ENCODE data around the gene CALML5. TPM values are rescaled to one million over a fixed set of nuclear protein-coding genes. Genes with fewer than 3 reads are reported as not detected.

The CALML5 gene
- total and polyA plus RNA-seq, 2 of the 4 experiments (the other 2 are of a cell fraction): not detected

DNA sequence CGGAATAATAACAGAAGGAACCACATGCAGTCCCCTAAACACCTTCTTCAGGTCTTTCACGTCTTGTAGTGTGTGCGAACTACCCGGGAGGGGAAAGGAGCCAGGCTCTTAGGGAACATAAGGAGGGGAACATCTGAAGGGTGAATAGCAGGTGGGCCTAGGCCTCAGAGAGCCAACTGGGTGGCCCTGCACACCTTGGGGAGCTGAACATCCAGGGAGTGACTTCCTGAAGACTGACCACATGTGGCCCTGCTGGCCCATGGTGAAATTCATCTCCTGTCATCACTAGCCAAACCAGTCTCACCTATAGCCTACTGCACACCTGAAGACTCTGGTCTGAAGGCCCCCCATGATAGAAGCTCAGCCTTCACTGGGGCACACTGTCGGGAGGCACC is 31.0 kb upstream of the CALML5 start:
- in situ Hi-C loops (cut with MboI; ENCODE audit: low sequenced_read_pairs): no loop called here
- no peak overlapping the region for H3K4me2 ChIP-seq (ENCODE audit: low read depth, low read length)
- H3K9me1 ChIP-seq (ENCODE audit: insufficient read depth, low read length): no peaks in the 10 kb centered on the region
- no peak overlapping the region for H4K91ac ChIP-seq (ENCODE audit: insufficient read depth, low read depth, low read length)
- WGBS, 2 experiments (ENCODE audit: extremely low coverage in 2 of 2, insufficient read length in 1 of 2): 67% methylated on average over 1 of the region's 5 CpGs; no CpG with 5 or more reads in 1 of the 2 experiments
- no peaks in the 10 kb centered on the region for H3K36me3 ChIP-seq (ENCODE audit: control insufficient read depth, insufficient read depth, low read length)
- no peaks in the 10 kb centered on the region for H4K20me1 ChIP-seq (ENCODE audit: insufficient read depth, low read length)
- no peak overlapping the region for H3K4me3 ChIP-seq (ENCODE audit: insufficient read depth, low read depth, low read length)
- H2AK9ac ChIP-seq (replicated peaks; ENCODE audit: low read depth, low read length, poor library complexity): no peak overlapping the region
- H3K18ac ChIP-seq (ENCODE audit: low read depth, low read length): no peak overlapping the region
- intact Hi-C loops (cut with micrococcal nuclease): no loop called here
- H3K56ac ChIP-seq (ENCODE audit: extremely low read depth, insufficient read depth, low read length): no peak overlapping the region
- peaks cover 2% of the 10 kb centered on the region; the same call in 1 of the 2 replicates for H3K27me3 ChIP-seq (ENCODE audit: control insufficient read depth, insufficient read depth, low read length)
- DNase-seq: no peak
- H3K9me3 ChIP-seq (ENCODE audit: control insufficient read depth, insufficient read depth, low read length): no peaks in the 10 kb centered on the region
- ChIA-PET POLR2A (ENCODE audit: unreplicated experiment) (interaction anchor here (0.6 kb wide), 2 partner anchors 82 to 195 kb away, joined by 3 to 6 read pairs; no protein-coding TSS in a partner anchor), CTCF (interaction anchor here (0.5 kb wide), 1 partner anchor 9 kb away, joined by 3 read pairs; no protein-coding TSS in a partner anchor)
- H2BK15ac ChIP-seq (ENCODE audit: low read depth, low read length): no peak overlapping the region
- no peak overlapping the region for H2BK5ac ChIP-seq (ENCODE audit: low read depth, low read length, poor library complexity, severe bottlenecking)
- TF ChIP-seq MAFK (IDR thresholded peaks at IDR 0.05; ENCODE audit: low read depth, low read length) (no peak), RFX5 (IDR thresholded peaks at IDR 0.05; ENCODE audit: low read depth, low read length) (no peak), MAZ (IDR thresholded peaks at IDR 0.05; ENCODE audit: borderline replicate concordance, low read depth, low read length) (no peak), CEBPB (IDR thresholded peaks at IDR 0.05; ENCODE audit: low read depth, low read length) (no peak), NFE2L2 (IDR thresholded peaks at IDR 0.05; ENCODE audit: low read depth, low read length) (no peak), FOS (IDR thresholded peaks at IDR 0.05; ENCODE audit: low read depth, low read length) (no peak), POLR2A (IDR thresholded peaks at IDR 0.05; ENCODE audit: low read depth, low read length) (no peak), CHD1 (IDR thresholded peaks at IDR 0.05; ENCODE audit: low read depth, low read length) (no peak), RAD21 (IDR thresholded peaks at IDR 0.05; ENCODE audit: low read length) (no peak), MXI1 (IDR thresholded peaks at IDR 0.05; ENCODE audit: borderline replicate concordance, low read depth, low read length) (no peak), SMC3 (IDR thresholded peaks at IDR 0.05; ENCODE audit: low read depth, low read length) (no peak), BHLHE40 (IDR thresholded peaks at IDR 0.05; ENCODE audit: low read depth, low read length) (no peak), USF2 (IDR thresholded peaks at IDR 0.05; ENCODE audit: low read depth, low read length) (no peak)
- TF ChIP-seq, protein P1, sequence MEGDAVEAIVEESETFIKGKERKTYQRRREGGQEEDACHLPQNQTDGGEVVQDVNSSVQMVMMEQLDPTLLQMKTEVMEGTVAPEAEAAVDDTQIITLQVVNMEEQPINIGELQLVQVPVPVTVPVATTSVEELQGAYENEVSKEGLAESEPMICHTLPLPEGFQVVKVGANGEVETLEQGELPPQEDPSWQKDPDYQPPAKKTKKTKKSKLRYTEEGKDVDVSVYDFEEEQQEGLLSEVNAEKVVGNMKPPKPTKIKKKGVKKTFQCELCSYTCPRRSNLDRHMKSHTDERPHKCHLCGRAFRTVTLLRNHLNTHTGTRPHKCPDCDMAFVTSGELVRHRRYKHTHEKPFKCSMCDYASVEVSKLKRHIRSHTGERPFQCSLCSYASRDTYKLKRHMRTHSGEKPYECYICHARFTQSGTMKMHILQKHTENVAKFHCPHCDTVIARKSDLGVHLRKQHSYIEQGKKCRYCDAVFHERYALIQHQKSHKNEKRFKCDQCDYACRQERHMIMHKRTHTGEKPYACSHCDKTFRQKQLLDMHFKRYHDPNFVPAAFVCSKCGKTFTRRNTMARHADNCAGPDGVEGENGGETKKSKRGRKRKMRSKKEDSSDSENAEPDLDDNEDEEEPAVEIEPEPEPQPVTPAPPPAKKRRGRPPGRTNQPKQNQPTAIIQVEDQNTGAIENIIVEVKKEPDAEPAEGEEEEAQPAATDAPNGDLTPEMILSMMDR (conservative IDR thresholded peaks at IDR 0.05; ENCODE audit: low read depth, low read length): no peak
- TF ChIP-seq, protein P2, sequence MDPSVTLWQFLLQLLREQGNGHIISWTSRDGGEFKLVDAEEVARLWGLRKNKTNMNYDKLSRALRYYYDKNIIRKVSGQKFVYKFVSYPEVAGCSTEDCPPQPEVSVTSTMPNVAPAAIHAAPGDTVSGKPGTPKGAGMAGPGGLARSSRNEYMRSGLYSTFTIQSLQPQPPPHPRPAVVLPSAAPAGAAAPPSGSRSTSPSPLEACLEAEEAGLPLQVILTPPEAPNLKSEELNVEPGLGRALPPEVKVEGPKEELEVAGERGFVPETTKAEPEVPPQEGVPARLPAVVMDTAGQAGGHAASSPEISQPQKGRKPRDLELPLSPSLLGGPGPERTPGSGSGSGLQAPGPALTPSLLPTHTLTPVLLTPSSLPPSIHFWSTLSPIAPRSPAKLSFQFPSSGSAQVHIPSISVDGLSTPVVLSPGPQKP (IDR thresholded peaks at IDR 0.05; ENCODE audit: borderline replicate concordance, low read depth, low read length): no peak
- dilution Hi-C loops (cut with HindIII; ENCODE audit: low sequenced_read_pairs, unreplicated experiment): no loop called here
- H3K9ac ChIP-seq (ENCODE audit: low read depth, low read length): no peak overlapping the region
- H2BK120ac ChIP-seq (ENCODE audit: low read depth, low read length): no peak overlapping the region
- H4K5ac ChIP-seq (ENCODE audit: low read depth, low read length): no peak overlapping the region
- H3K27ac ChIP-seq (ENCODE audit: insufficient read depth, low read length): no peak overlapping the region
- no peak overlapping the region for H2BK20ac ChIP-seq (ENCODE audit: low read depth, low read length)
- no peak overlapping the region for H3K14ac ChIP-seq (replicated peaks; ENCODE audit: low read depth, low read length)
- no peak overlapping the region for H2AFZ ChIP-seq (replicated peaks; ENCODE audit: low read length, poor library complexity)
- no TSS peak for BruUV-seq (replicated peaks)
- H3K4me1 ChIP-seq (ENCODE audit: control insufficient read depth, insufficient read depth, low read length): peaks cover 4% of the 10 kb centered on the region; the same call in 1 of the 2 replicates
- no peak for ATAC-seq (ENCODE audit: low read depth)
- no peak overlapping the region for H3K23ac ChIP-seq (ENCODE audit: low read depth, low read length)
- H4K8ac ChIP-seq (ENCODE audit: low read depth in 2 of 2, low read length in 2 of 2): no peak overlapping the region
- H3K4ac ChIP-seq (ENCODE audit: low read depth, low read length): no peak overlapping the region
- H3K79me1 ChIP-seq (ENCODE audit: low read depth in 1 of 2, low read length in 2 of 2): no peaks in the 10 kb centered on the region
- no peak overlapping the region for H2AK5ac ChIP-seq (ENCODE audit: low read depth, low read length)

All from IMR-90 (cell line).